B cell (primary cell): ENCODE measurements around the gene CSNK1E. TPM values are rescaled to one million over a fixed set of nuclear protein-coding genes. Genes with fewer than 3 reads are reported as not detected.

Experiments used
- ATAC-seq: fragments of 200-7000 bp; cut with Tn5 transposase; one replicate; pipeline ENCODE4 v1.10.0; 2021; ENCODE audit warnings: low read depth, mild to moderate bottlenecking, moderate number of reproducible peaks, moderate library complexity
- CTCF ChIA-PET: fragments of 350-600 bp; sonication (Branson Sonifier 250); formaldehyde crosslinking; loops from one replicate; lab custom pipeline; 2021; ENCODE audit warnings: antibody characterized with exemption, inconsistent platforms; lab: Charles Lee
- POLR2A ChIA-PET: fragments of 350-600 bp; sonication (Branson Sonifier 250); formaldehyde crosslinking; loops from one replicate; lab custom pipeline; 2021; ENCODE audit warnings: antibody characterized with exemption; lab: Charles Lee
- DNase-seq: peaks from one replicate; pipeline ENCODE4 v3.0.0; 2013
- H2AFZ ChIP-seq: 2 replicates; pipeline ENCODE4 v1.6.1; 2012; ENCODE audit warnings: mild to moderate bottlenecking, low read depth, low read length; ENCODE audit not compliant: insufficient read depth, poor library complexity, severe bottlenecking
- H3K27ac ChIP-seq, 2 donors: 1 replicate in 1 of 2; 2 replicates in 1 of 2; pipeline ENCODE4 v1.5.1; 2012 to 2013; ENCODE audit warnings: low read length in 2 of 2, mild to moderate bottlenecking in 2 of 2, moderate library complexity in 1 of 2
- H3K27me3 ChIP-seq, 4 experiments: fragments of 200-600 bp in 1 of 4; sonication (generic) in 1 of 4; replicated peaks in 1 of 4; 1 replicate in 2 of 4; 2 replicates in 2 of 4; pipeline versions ENCODE4 v1.6.1 to v1.7.0; 2013 to 2016; ENCODE audit warnings: low read length in 3 of 4, mild to moderate bottlenecking in 2 of 4, mixed read lengths in 1 of 4, moderate library complexity in 1 of 4; ENCODE audit not compliant: insufficient read depth in 4 of 4, control insufficient read depth in 3 of 4; ENCODE audit errors: control extremely low read depth in 1 of 4
- H3K36me3 ChIP-seq, 2 experiments: replicated peaks in 1 of 2; 1 replicate in 1 of 2; 2 replicates in 1 of 2; pipeline versions ENCODE4 v1.6.1 to v1.7.1; 2013; ENCODE audit warnings: low read length in 1 of 2; ENCODE audit not compliant: insufficient read depth in 2 of 2, control insufficient read depth in 1 of 2; ENCODE audit errors: control extremely low read depth in 1 of 2, extremely low read depth in 1 of 2
- H3K4me1 ChIP-seq, 2 donors: fragments of 200-600 bp in 1 of 2; sonication (generic) in 1 of 2; 1 replicate in 1 of 2; 2 replicates in 1 of 2; pipeline versions ENCODE4 v1.5.1 to v1.6.1; 2013 to 2017; ENCODE audit warnings: low read length in 2 of 2; ENCODE audit not compliant: control insufficient read depth in 2 of 2, insufficient read depth in 2 of 2
- H3K4me2 ChIP-seq: replicated peaks from 2 replicates; pipeline ENCODE3; 2012; ENCODE audit warnings: mild to moderate bottlenecking, low read depth, low read length; ENCODE audit not compliant: poor library complexity, severe bottlenecking
- H3K4me3 ChIP-seq, 5 experiments: fragments of 200-600 bp in 1 of 5; sonication (generic) in 1 of 5; 1 replicate in 3 of 5; 2 replicates in 2 of 5; pipeline versions ENCODE4 v1.5.1 to v1.7.0; 2011 to 2016; ENCODE audit warnings: low read length in 4 of 5, mild to moderate bottlenecking in 4 of 5, low read depth in 2 of 5, control low read depth in 1 of 5, moderate library complexity in 1 of 5; ENCODE audit not compliant: insufficient read depth in 1 of 5; ENCODE audit errors: control extremely low read depth in 1 of 5, extremely low read depth in 1 of 5
- H3K79me2 ChIP-seq: fragments of 200-600 bp; sonication (generic); one replicate; pipeline ENCODE4 v1.6.0; 2016; ENCODE audit warnings: low read length; ENCODE audit not compliant: control insufficient read depth, insufficient read depth
- H3K9ac ChIP-seq: fragments of 200-600 bp; sonication (generic); 2 replicates; pipeline ENCODE4 v1.6.1; 2017; ENCODE audit warnings: mild to moderate bottlenecking, low read length, moderate library complexity
- H3K9me3 ChIP-seq, 3 donors: one replicate each; pipeline versions ENCODE4 v1.6.1 to v1.7.1; 2013; ENCODE audit warnings: low read length in 2 of 3; ENCODE audit not compliant: control insufficient read depth in 2 of 3, insufficient read depth in 1 of 3; ENCODE audit errors: control extremely low read depth in 1 of 3
- H4K20me1 ChIP-seq: 2 replicates; pipeline ENCODE4 v1.6.0; 2012; ENCODE audit warnings: mild to moderate bottlenecking, low read length; ENCODE audit not compliant: insufficient read depth, control insufficient read depth, poor library complexity, severe bottlenecking
- H3K27ac Mint-ChIP-seq: one replicate; pipeline ENCODE4 v1.8.0; 2021; ENCODE audit warnings: mixed read lengths
- H3K27me3 Mint-ChIP-seq: one replicate; pipeline ENCODE4 v1.8.0; 2021; ENCODE audit warnings: mixed read lengths
- H3K4me1 Mint-ChIP-seq: one replicate; pipeline ENCODE4 v1.8.0; 2021; ENCODE audit warnings: mixed read lengths
- H3K4me3 Mint-ChIP-seq: one replicate; pipeline ENCODE4 v1.8.0; 2021; ENCODE audit warnings: mixed read lengths
- H3K9me3 Mint-ChIP-seq: one replicate; pipeline ENCODE4 v1.8.0; 2022; ENCODE audit warnings: mixed read lengths; ENCODE audit not compliant: insufficient read depth
- CTCF ChIP-seq: fragments of 200-600 bp; IDR thresholded peaks from one replicate; pipeline ENCODE4 v1.8.0; 2022; ENCODE audit warnings: antibody characterized with exemption, mild to moderate bottlenecking
- EZH2 ChIP-seq: IDR thresholded peaks from 2 replicates; pipeline ENCODE4 v1.6.1; 2012; ENCODE audit warnings: borderline replicate concordance, low read depth, mild to moderate bottlenecking, moderate library complexity, low read length; ENCODE audit not compliant: insufficient read depth, poor library complexity, severe bottlenecking
- WGBS: methylation state at CpG from one replicate; pipeline ENCODE4 v1.1.5; 2013; ENCODE audit warnings: missing lambda C conversion rate; ENCODE audit not compliant: insufficient coverage; 5-methylcytosine and 5-hydroxymethylcytosine counted together
- intact Hi-C: fragments of 100-400 bp; cut with micrococcal nuclease; formaldehyde crosslinking; loops from one replicate; pipeline ENCODE4 v1.10.0; 2022
- polyA plus RNA-seq: library from polyadenylated mRNA; depleted of rRNA; stranded (reverse); fragments of >200 nt; gene quantifications from 2 replicates; pipeline ENCODE4 v1.2.3, GENCODE V29; 2012
- total RNA-seq, 2 donors: library from RNA; stranded (reverse); fragments of 120-200 nt in 1 of 2; gene quantifications; 1 replicate in 1 of 2; 2 replicates in 1 of 2; pipeline versions ENCODE4 v1.2.3 to v1.2.4, GENCODE V29; 2013 to 2022

The CSNK1E gene
- total and polyA plus RNA-seq, 2 donors (not counting 1 experiment from before 2014, with no cell fraction given) = 113 to 133 TPM

GRCh38 chr22:38250643-38251340, 66.4 kb downstream of the CSNK1E start:
- ChIA-PET CTCF (no interaction called here), POLR2A (interaction anchor here (0.7 kb wide), 1 partner anchor 178 kb away, joined by 3 read pairs; no protein-coding TSS in a partner anchor)
- Mint-ChIP-seq H3K27ac (no peak overlapping the region), H3K4me3 (no peak overlapping the region), H3K9me3 (no peaks in the 10 kb centered on the region), H3K27me3 (no peaks in the 10 kb centered on the region), H3K4me1 (peaks cover 13% of the 10 kb centered on the region)
- peaks cover 7% of the 10 kb centered on the region for H3K79me2 ChIP-seq
- H3K4me2 ChIP-seq = no peak overlapping the region
- H3K27ac ChIP-seq = no peak overlapping the region
- peaks cover 0 to 15% (median 6%) of the 10 kb centered on the region in 3 donors for H3K9me3 ChIP-seq
- TF ChIP-seq CTCF (no peak), EZH2 (no peak)
- H3K4me3 ChIP-seq = no peak overlapping the region
- H3K36me3 ChIP-seq = peaks cover 0 to 7% of the 10 kb centered on the region in 2 experiments
- peaks cover 8% of the 10 kb centered on the region for H4K20me1 ChIP-seq
- no peaks in the 10 kb centered on the region for H3K27me3 ChIP-seq
- no peak overlapping the region for H2AFZ ChIP-seq
- H3K9ac ChIP-seq = no peak overlapping the region
- ATAC-seq = no peak
- DNase-seq = no peak
- peaks cover 5 to 10% of the 10 kb centered on the region in 2 donors for H3K4me1 ChIP-seq
- 82% methylated on average over 11 of the region's 13 CpGs for WGBS
- intact Hi-C loops = no loop called here
